Measurements from ENCODE around the gene DNAH2.

DNAH2 gene

GRCh38 chr17:7775051-7775450 lies 57.5 kb downstream of the DNAH2 start:
- Histone ChIP-seq H3K4me1 (ENCODE audit: low read length) (no peaks in the 10 kb centered on the region), H3K4me3 (ENCODE audit: low read length) (no peak overlapping the region), H3K27ac (ENCODE audit: low read length) (no peak overlapping the region), H4K20me1 (ENCODE audit: insufficient read depth, low read length) (no peaks in the 10 kb centered on the region), H3K9ac (ENCODE audit: low read length) (no peak overlapping the region), H3K9me3 (replicated peaks; ENCODE audit: insufficient read depth, low read length) (no peaks in the 10 kb centered on the region), H3K9me2 (replicated peaks; ENCODE audit: insufficient read depth, low read length) (no peaks in the 10 kb centered on the region), H3K36me3 (replicated peaks; ENCODE audit: insufficient read depth, low read length) (no peaks in the 10 kb centered on the region), H3F3A (ENCODE audit: insufficient read depth, low read length) (no peaks in the 10 kb centered on the region), H3K27me3 (replicated peaks; ENCODE audit: insufficient read depth, low read length) (peaks cover 99% of the 10 kb centered on the region), H2AFZ (ENCODE audit: low read length) (no peak overlapping the region), H3K79me2 (ENCODE audit: low read length) (no peaks in the 10 kb centered on the region), H3K4me2 (ENCODE audit: low read depth, low read length) (no peak overlapping the region)
- TF ChIP-seq EZH2phosphoT487 (IDR thresholded peaks at IDR 0.05; ENCODE audit: low read length) (no peak), EZH2 (optimal IDR thresholded peaks at IDR 0.05; ENCODE audit: low read depth, low read length) (no peak)
- TF ChIP-seq, protein P1, sequence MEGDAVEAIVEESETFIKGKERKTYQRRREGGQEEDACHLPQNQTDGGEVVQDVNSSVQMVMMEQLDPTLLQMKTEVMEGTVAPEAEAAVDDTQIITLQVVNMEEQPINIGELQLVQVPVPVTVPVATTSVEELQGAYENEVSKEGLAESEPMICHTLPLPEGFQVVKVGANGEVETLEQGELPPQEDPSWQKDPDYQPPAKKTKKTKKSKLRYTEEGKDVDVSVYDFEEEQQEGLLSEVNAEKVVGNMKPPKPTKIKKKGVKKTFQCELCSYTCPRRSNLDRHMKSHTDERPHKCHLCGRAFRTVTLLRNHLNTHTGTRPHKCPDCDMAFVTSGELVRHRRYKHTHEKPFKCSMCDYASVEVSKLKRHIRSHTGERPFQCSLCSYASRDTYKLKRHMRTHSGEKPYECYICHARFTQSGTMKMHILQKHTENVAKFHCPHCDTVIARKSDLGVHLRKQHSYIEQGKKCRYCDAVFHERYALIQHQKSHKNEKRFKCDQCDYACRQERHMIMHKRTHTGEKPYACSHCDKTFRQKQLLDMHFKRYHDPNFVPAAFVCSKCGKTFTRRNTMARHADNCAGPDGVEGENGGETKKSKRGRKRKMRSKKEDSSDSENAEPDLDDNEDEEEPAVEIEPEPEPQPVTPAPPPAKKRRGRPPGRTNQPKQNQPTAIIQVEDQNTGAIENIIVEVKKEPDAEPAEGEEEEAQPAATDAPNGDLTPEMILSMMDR (IDR thresholded peaks at IDR 0.05; ENCODE audit: low read length) = no peak
- DNase-seq = no peak

DNA sequence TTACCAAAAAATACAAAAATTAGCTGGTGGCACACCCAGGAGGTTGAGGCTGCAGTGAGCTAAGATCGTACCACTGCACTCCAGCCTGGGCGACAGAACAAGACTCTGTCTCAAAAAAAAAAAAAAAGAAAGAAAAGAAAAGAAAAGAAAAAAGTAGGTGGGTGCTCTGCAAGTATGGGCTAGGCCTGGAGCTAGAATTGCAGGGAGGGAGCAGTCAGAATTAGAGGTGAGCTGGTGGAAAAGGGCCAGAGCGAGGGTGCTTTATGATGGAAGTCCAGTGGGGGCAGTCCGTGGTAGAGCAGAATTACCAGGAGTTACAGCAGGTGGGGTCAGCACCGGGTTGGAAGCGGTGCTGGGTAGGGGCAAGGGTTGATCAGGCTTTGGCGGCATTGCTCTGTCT lies 59.5 kb downstream of the DNAH2 start:
- no peaks in the 10 kb centered on the region for H3K36me3 ChIP-seq (replicated peaks; ENCODE audit: insufficient read depth, low read length)
- no peak overlapping the region for H3K9ac ChIP-seq (ENCODE audit: low read length)
- no peaks in the 10 kb centered on the region for H3F3A ChIP-seq (ENCODE audit: insufficient read depth, low read length)
- no peak overlapping the region for H2AFZ ChIP-seq (ENCODE audit: low read length)
- no peak for DNase-seq
- H3K9me3 ChIP-seq (replicated peaks; ENCODE audit: insufficient read depth, low read length) = no peaks in the 10 kb centered on the region
- H4K20me1 ChIP-seq (ENCODE audit: insufficient read depth, low read length) = no peaks in the 10 kb centered on the region
- H3K27me3 ChIP-seq (replicated peaks; ENCODE audit: insufficient read depth, low read length) = peaks cover 99% of the 10 kb centered on the region
- H3K4me1 ChIP-seq (ENCODE audit: low read length) = no peaks in the 10 kb centered on the region
- TF ChIP-seq EZH2 (optimal IDR thresholded peaks at IDR 0.05; ENCODE audit: low read depth, low read length) (no peak), EZH2phosphoT487 (IDR thresholded peaks at IDR 0.05; ENCODE audit: low read length) (no peak)
- TF ChIP-seq, protein P1 (IDR thresholded peaks at IDR 0.05; ENCODE audit: low read length) = no peak
- no peaks in the 10 kb centered on the region for H3K9me2 ChIP-seq (replicated peaks; ENCODE audit: insufficient read depth, low read length)
- H3K27ac ChIP-seq (ENCODE audit: low read length) = no peak overlapping the region
- no peak overlapping the region for H3K4me2 ChIP-seq (ENCODE audit: low read depth, low read length)
- H3K79me2 ChIP-seq (ENCODE audit: low read length) = no peaks in the 10 kb centered on the region
- no peak overlapping the region for H3K4me3 ChIP-seq (ENCODE audit: low read length)

DNA sequence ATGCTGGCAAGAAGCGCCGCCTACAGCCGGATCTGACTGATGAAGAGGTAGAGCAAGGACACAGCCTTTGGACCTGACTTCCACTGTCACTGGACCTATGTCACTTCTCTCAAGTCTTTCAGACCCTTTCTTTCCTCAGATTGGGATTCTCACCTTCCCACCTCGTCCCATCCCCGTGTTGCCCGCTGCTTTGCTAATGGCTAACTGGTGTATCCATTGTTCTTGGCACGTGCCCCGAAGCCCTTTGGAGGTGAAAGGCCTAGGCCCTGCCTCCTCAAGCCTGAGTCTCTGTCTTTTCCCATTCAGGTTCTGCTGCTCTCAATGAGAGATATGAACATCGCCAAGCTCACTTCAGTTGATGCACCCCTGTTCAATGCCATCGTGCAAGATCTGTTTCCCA lies 63.2 kb downstream of the DNAH2 start:
- H3K4me1 ChIP-seq (ENCODE audit: low read length) = no peaks in the 10 kb centered on the region
- DNase-seq = no peak
- no peaks in the 10 kb centered on the region for H3K9me3 ChIP-seq (replicated peaks; ENCODE audit: insufficient read depth, low read length)
- no peak overlapping the region for H3K9ac ChIP-seq (ENCODE audit: low read length)
- H3K9me2 ChIP-seq (replicated peaks; ENCODE audit: insufficient read depth, low read length) = no peaks in the 10 kb centered on the region
- no peaks in the 10 kb centered on the region for H3K79me2 ChIP-seq (ENCODE audit: low read length)
- no peaks in the 10 kb centered on the region for H4K20me1 ChIP-seq (ENCODE audit: insufficient read depth, low read length)
- H2AFZ ChIP-seq (ENCODE audit: low read length) = no peak overlapping the region
- H3K27ac ChIP-seq (ENCODE audit: low read length) = no peak overlapping the region
- no peak overlapping the region for H3K4me2 ChIP-seq (ENCODE audit: low read depth, low read length)
- no peaks in the 10 kb centered on the region for H3K36me3 ChIP-seq (replicated peaks; ENCODE audit: insufficient read depth, low read length)
- H3K27me3 ChIP-seq (replicated peaks; ENCODE audit: insufficient read depth, low read length) = peaks cover 96% of the 10 kb centered on the region
- H3F3A ChIP-seq (ENCODE audit: insufficient read depth, low read length) = no peaks in the 10 kb centered on the region
- no peak overlapping the region for H3K4me3 ChIP-seq (ENCODE audit: low read length)
- TF ChIP-seq, protein P1 (IDR thresholded peaks at IDR 0.05; ENCODE audit: low read length) = no peak
- TF ChIP-seq EZH2 (optimal IDR thresholded peaks at IDR 0.05; ENCODE audit: low read depth, low read length) (no peak), EZH2phosphoT487 (IDR thresholded peaks at IDR 0.05; ENCODE audit: low read length) (no peak)

Data from MM.1S (cell line).